Peyer's patch (tissue), 4 donors: ENCODE measurements around the gene DCN. TPM values are rescaled to one million over a fixed set of nuclear protein-coding genes. Genes with fewer than 3 reads are reported as not detected.

Experiments used
- DNase-seq, 3 donors: peaks; one replicate each; pipeline ENCODE4 v3.0.0-alpha.2; 2017 to 2019
- H3K27ac ChIP-seq, 4 donors: fragments of 200-600 bp; sonication (generic); one replicate each; pipeline ENCODE4 v1.5.1; 2016 to 2019
- H3K27me3 ChIP-seq, 2 donors: fragments of 200-600 bp; sonication (generic); one replicate each; pipeline ENCODE4 v1.5.1; 2019
- H3K36me3 ChIP-seq, 3 donors: fragments of 200-600 bp; sonication (generic); one replicate each; pipeline ENCODE4 v1.5.1; 2016 to 2019
- H3K4me1 ChIP-seq, 4 donors: fragments of 200-600 bp; sonication (generic); one replicate each; pipeline ENCODE4 v1.5.1; 2016 to 2019
- H3K4me3 ChIP-seq, 4 donors: fragments of 200-600 bp; sonication (generic); 1 replicate in 3 of 4; 2 replicates in 1 of 4; pipeline ENCODE4 v1.5.1; 2016 to 2019; ENCODE audit warnings: mild to moderate bottlenecking in 1 of 4
- H3K9me3 ChIP-seq, 4 donors: fragments of 200-600 bp; sonication (generic); one replicate each; pipeline ENCODE4 v1.5.1; 2016 to 2019; ENCODE audit warnings: mild to moderate bottlenecking in 1 of 4
- POLR2A ChIP-seq, 2 donors: fragments of 450-650 bp; IDR thresholded peaks; one replicate each; pipeline ENCODE4 v1.5.1; 2017; ENCODE audit warnings: antibody characterized with exemption in 2 of 2, mild to moderate bottlenecking in 2 of 2, moderate library complexity in 2 of 2
- total RNA-seq, 4 donors: library from RNA; depleted of rRNA; stranded (reverse); fragments of >200 nt; gene quantifications; one replicate each; pipeline ENCODE4 v1.1.0, GENCODE V29; 2016
- TF ChIP-seq, protein P1 (sequence below), 6 experiments: fragments of 450-650 bp in 4 of 6; fragments of 200-600 bp in 2 of 6; sonication (generic) in 1 of 6; IDR thresholded peaks; one replicate each; pipeline ENCODE4 v1.5.1; 2017 to 2019; ENCODE audit warnings: antibody characterized with exemption in 6 of 6, mild to moderate bottlenecking in 3 of 6, moderate library complexity in 1 of 6

DCN gene
- total RNA-seq, 4 donors from 2014 or later, result 142 to 543 (median 309) TPM

DNA sequence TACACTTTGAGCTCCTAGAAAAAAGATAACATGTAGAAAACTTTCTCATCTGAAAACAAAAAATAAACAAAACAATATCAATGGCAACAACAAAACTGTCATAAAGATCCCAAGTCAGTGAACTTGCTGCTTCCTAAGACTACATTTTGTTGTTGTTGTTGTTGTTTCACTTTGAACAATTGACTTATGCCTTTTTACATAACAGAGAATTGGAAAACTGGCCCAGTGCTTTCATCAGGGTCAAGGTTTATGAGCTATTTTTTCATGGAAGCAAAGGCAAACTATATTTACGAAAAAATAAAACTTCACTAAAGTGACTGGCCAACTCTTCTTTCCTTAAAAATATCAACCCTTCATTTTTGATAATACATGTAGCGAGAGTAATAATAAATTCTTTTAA, 6.3 kb downstream of the DCN start:
- H3K4me3 ChIP-seq, result peak overlapping the region in 1 of 4 donors; percentile 37
- H3K27ac ChIP-seq, result peak overlapping the region in 1 of 4 donors; percentile 68
- TF ChIP-seq POLR2A (IDR thresholded peaks at IDR 0.05), result no peak
- TF ChIP-seq, protein P1, sequence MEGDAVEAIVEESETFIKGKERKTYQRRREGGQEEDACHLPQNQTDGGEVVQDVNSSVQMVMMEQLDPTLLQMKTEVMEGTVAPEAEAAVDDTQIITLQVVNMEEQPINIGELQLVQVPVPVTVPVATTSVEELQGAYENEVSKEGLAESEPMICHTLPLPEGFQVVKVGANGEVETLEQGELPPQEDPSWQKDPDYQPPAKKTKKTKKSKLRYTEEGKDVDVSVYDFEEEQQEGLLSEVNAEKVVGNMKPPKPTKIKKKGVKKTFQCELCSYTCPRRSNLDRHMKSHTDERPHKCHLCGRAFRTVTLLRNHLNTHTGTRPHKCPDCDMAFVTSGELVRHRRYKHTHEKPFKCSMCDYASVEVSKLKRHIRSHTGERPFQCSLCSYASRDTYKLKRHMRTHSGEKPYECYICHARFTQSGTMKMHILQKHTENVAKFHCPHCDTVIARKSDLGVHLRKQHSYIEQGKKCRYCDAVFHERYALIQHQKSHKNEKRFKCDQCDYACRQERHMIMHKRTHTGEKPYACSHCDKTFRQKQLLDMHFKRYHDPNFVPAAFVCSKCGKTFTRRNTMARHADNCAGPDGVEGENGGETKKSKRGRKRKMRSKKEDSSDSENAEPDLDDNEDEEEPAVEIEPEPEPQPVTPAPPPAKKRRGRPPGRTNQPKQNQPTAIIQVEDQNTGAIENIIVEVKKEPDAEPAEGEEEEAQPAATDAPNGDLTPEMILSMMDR (IDR thresholded peaks at IDR 0.05), result no peak
- no peaks in the 10 kb centered on the region for H3K9me3 ChIP-seq
- H3K27me3 ChIP-seq, result no peaks in the 10 kb centered on the region
- no peaks in the 10 kb centered on the region for H3K4me1 ChIP-seq
- DNase-seq, result no peak
- no peaks in the 10 kb centered on the region for H3K36me3 ChIP-seq

DNA sequence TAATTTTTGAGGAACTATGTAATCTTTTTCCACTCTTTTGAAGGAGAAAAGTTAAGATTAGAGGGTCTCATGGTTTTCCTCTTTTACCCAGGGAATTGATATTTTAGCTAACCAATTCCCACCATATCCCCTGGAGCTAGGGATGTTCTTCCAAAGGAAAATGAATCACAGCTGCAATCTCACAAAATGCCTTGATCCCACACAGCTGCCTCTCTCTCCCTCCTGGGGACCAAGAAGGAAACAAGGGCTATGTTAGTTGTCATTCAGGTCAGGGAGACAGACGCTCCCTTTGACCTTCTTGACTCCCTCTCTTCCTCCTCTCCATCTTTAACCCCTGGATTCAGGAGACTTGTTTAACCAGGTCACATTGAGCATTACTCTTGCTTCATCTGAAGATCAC, 9.5 kb downstream of the DCN start:
- Histone ChIP-seq H3K27ac (no peak overlapping the region), H3K36me3 (no peaks in the 10 kb centered on the region), H3K4me3 (no peak overlapping the region), H3K4me1 (no peaks in the 10 kb centered on the region), H3K9me3 (no peaks in the 10 kb centered on the region), H3K27me3 (no peaks in the 10 kb centered on the region)
- no peak for DNase-seq
- TF ChIP-seq, protein P1 (IDR thresholded peaks at IDR 0.05), result no peak
- TF ChIP-seq POLR2A (IDR thresholded peaks at IDR 0.05), result no peak

DNA sequence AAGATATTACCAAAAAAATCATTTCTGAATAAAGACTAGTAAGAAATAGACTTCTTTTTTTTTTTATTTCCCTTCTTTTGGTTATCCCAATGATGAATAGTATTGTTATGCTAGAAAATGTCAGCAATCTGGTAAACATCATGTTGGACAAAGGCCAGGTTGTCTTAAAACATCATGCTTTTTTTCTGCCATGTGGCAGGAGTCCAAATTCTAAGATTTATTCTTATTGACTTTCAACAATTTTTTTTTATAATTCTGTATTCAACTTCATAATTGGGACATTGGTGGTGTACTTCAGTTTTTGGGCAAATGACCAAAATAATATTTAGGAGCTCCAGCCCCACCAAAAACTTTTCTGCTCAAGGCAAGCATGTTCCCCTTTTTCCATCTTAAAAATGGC, 10.5 kb downstream of the DCN start:
- no peaks in the 10 kb centered on the region for H3K9me3 ChIP-seq
- DNase-seq, result no peak
- H3K27me3 ChIP-seq, result no peaks in the 10 kb centered on the region
- TF ChIP-seq, protein P1 (IDR thresholded peaks at IDR 0.05), result no peak
- no peak for TF ChIP-seq POLR2A (IDR thresholded peaks at IDR 0.05)
- H3K4me3 ChIP-seq, result no peak overlapping the region
- H3K36me3 ChIP-seq, result no peaks in the 10 kb centered on the region
- H3K27ac ChIP-seq, result no peak overlapping the region
- no peaks in the 10 kb centered on the region for H3K4me1 ChIP-seq

DNA sequence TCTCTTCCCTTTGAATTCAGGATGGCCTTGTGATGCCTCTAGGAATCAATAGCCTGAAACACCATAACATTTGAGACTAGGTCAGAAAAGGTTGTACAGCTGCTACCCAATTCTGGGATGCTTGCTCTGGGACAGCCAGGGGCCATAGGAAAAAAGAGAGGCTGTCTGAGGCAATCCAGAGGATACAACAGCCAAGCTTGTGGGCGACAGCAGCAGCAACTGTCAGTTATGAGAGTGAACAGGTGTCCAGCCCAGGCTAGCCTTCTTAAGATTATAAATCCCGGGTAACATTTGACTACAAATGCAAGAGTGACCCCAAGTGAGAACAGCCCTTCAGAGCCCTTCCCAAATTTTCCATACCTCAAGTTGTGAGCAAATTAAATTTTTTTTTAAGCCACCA, 11.1 kb downstream of the DCN start:
- no peak overlapping the region for H3K4me3 ChIP-seq
- H3K4me1 ChIP-seq, result no peaks in the 10 kb centered on the region
- H3K27me3 ChIP-seq, result no peaks in the 10 kb centered on the region
- no peak for DNase-seq
- H3K9me3 ChIP-seq, result no peaks in the 10 kb centered on the region
- no peaks in the 10 kb centered on the region for H3K36me3 ChIP-seq
- TF ChIP-seq, protein P1 (IDR thresholded peaks at IDR 0.05), result no peak
- no peak for TF ChIP-seq POLR2A (IDR thresholded peaks at IDR 0.05)
- H3K27ac ChIP-seq, result no peak overlapping the region

DNA sequence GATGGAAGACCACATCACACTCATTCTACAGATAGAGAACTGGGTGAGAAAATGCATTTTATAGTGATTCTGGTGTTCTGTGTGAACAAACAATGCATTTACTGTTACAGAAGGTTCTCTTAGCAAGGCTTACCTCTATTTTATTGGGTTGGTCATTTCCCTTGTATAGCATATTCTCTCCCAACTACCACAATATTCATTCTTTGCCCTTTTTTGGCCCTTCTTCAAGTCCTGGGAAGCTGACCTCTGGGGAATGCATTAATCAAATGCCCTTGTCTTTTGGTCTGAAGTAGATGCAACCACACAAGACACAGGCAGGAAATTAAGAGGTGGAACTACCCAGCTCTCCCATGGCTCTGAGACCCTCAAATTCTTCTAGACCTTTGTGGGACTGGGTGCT, 19.5 kb downstream of the DCN start:
- H3K27me3 ChIP-seq, result no peaks in the 10 kb centered on the region
- H3K4me1 ChIP-seq, result no peaks in the 10 kb centered on the region
- TF ChIP-seq, protein P1 (IDR thresholded peaks at IDR 0.05), result no peak
- TF ChIP-seq POLR2A (IDR thresholded peaks at IDR 0.05), result no peak
- H3K9me3 ChIP-seq, result no peaks in the 10 kb centered on the region
- H3K27ac ChIP-seq, result no peak overlapping the region
- no peak overlapping the region for H3K4me3 ChIP-seq
- no peaks in the 10 kb centered on the region for H3K36me3 ChIP-seq
- no peak for DNase-seq

DNA sequence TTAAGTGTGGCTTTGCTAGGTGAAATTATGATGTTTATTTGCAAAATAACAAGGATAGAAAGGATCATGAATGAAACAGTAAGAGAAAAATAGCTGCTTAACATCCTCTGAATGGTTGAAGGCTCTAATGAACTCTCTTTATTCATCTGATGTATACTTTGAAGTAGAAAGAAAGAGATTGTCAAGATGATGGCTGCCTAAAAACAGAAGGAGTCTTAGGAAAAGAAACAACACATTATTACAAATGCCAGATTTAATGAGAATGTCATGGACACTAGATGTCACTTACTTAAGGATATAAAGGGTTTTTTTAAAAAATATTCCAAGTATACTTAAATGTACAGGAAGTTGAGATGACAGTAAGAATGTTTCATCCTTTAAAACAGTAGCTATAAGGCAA, 21.6 kb downstream of the DCN start:
- no peak for TF ChIP-seq POLR2A (IDR thresholded peaks at IDR 0.05)
- Histone ChIP-seq H3K4me1 (no peaks in the 10 kb centered on the region), H3K36me3 (no peaks in the 10 kb centered on the region), H3K9me3 (no peaks in the 10 kb centered on the region), H3K27ac (no peak overlapping the region), H3K27me3 (no peaks in the 10 kb centered on the region), H3K4me3 (no peak overlapping the region)
- no peak for DNase-seq
